B cell (primary cell): ENCODE results near the gene KRT4.

Source experiments
- CTCF ChIP-seq: fragments of 200-600 bp; IDR thresholded peaks from one replicate; pipeline ENCODE4 v1.8.0; 2022; ENCODE audit warnings: antibody characterized with exemption, mild to moderate bottlenecking
- EZH2 ChIP-seq: IDR thresholded peaks from 2 replicates; pipeline ENCODE4 v1.6.1; 2012; ENCODE audit warnings: borderline replicate concordance, low read depth, mild to moderate bottlenecking, moderate library complexity, low read length; ENCODE audit not compliant: insufficient read depth, poor library complexity, severe bottlenecking

- TF ChIP-seq CTCF = no peak
- no peak for TF ChIP-seq EZH2
Measured at GRCh38 chr12:52798003-52798670, 15.8 kb downstream of the KRT4 start.
